Panc1 (cell line): ENCODE measurements around the gene MYO1H. TPM values are rescaled to one million over a fixed set of nuclear protein-coding genes. Genes with fewer than 3 reads are reported as not detected.

ENCODE experiments used
- ATAC-seq: fragments of 200-7000 bp; cut with Tn5 transposase; 2 replicates; pipeline ENCODE4 v1.9.1; 2020; ENCODE audit warnings: mild to moderate bottlenecking, moderate library complexity
- BruUV-seq: library from RNA; stranded (reverse); fragments of 400-500 nt; replicated peaks from 2 replicates; lab custom pipeline; 2021; lab: Mats Ljungman, UMichigan
- CTCF ChIA-PET: fragments of 300-600 bp; sonication (Branson Sonifier 250); formaldehyde crosslinking; loops from one replicate; lab custom pipeline; 2022; ENCODE audit warnings: antibody characterized with exemption; lab: Charles Lee
- POLR2A ChIA-PET: fragments of 300-600 bp; sonication (Branson Sonifier 250); formaldehyde crosslinking; loops from one replicate; lab custom pipeline; 2022; ENCODE audit warnings: antibody characterized with exemption; lab: Charles Lee
- DNase-seq: peaks from one replicate; pipeline ENCODE4 v3.0.0-alpha.2; 2010; ENCODE audit warnings: low read depth, low spot score
- H3K27ac ChIP-seq: 2 replicates; pipeline ENCODE4 v1.5.1; 2011; ENCODE audit warnings: mild to moderate bottlenecking, low read length, inconsistent platforms
- H3K27me3 ChIP-seq: fragments of 200-500 bp; sonication (Bioruptor generic); 2 replicates; pipeline ENCODE4 v1.6.0; 2014; ENCODE audit warnings: low read length, inconsistent platforms; ENCODE audit not compliant: control insufficient read depth, insufficient read depth
- H3K36me3 ChIP-seq: fragments of 200-500 bp; sonication (Bioruptor generic); 2 replicates; pipeline ENCODE4 v1.5.1; 2014; ENCODE audit warnings: inconsistent platforms, mild to moderate bottlenecking, low read length, moderate library complexity; ENCODE audit not compliant: control insufficient read depth, insufficient read depth
- H3K4me1 ChIP-seq: 2 replicates; pipeline ENCODE4 v1.5.1; 2011; ENCODE audit warnings: inconsistent platforms, mild to moderate bottlenecking, low read length, moderate library complexity; ENCODE audit not compliant: control insufficient read depth, insufficient read depth
- H3K4me3 ChIP-seq, 2 experiments: 2 replicates each; pipeline ENCODE4 v1.5.1; 2011 to 2012; ENCODE audit warnings: low read depth in 2 of 2, low read length in 2 of 2, mild to moderate bottlenecking in 2 of 2, inconsistent platforms in 1 of 2, moderate library complexity in 1 of 2
- H3K9me3 ChIP-seq: fragments of 200-500 bp; sonication (Bioruptor generic); 2 replicates; pipeline ENCODE4 v1.5.1; 2014; ENCODE audit warnings: low read depth, mild to moderate bottlenecking, inconsistent platforms, low read length, moderate library complexity; ENCODE audit not compliant: control insufficient read depth, insufficient read depth
- CTCF ChIP-seq: fragments of 450-650 bp; IDR thresholded peaks from 2 replicates; pipeline ENCODE4 v1.5.1; 2017; ENCODE audit warnings: mild to moderate bottlenecking
- POLR2AphosphoS5 ChIP-seq: IDR thresholded peaks from 2 replicates; pipeline ENCODE4 v1.6.1; 2012; ENCODE audit warnings: mild to moderate bottlenecking, low read depth, low read length, moderate library complexity
- REST ChIP-seq, 2 experiments: IDR thresholded peaks; 2 replicates each; pipeline ENCODE4 v1.6.1; 2011 to 2012; ENCODE audit warnings: low read depth in 2 of 2, control low read depth in 1 of 2, low read length in 1 of 2, mild to moderate bottlenecking in 1 of 2, moderate library complexity in 1 of 2; ENCODE audit not compliant: insufficient read depth in 1 of 2
- SIN3A ChIP-seq: IDR thresholded peaks from 2 replicates; pipeline ENCODE4 v1.6.1; 2012; ENCODE audit warnings: low read depth, mild to moderate bottlenecking, low read length, moderate library complexity, borderline replicate concordance; ENCODE audit not compliant: insufficient read depth
- TCF7L2 ChIP-seq: IDR thresholded peaks from 2 replicates; pipeline ENCODE4 v1.6.1; 2011; ENCODE audit warnings: mild to moderate bottlenecking, low read depth, low read length, inconsistent platforms
- in situ Hi-C: cut with HindIII; loops from 2 replicates; pipeline ENCODE4 v1.10.0; 2016; ENCODE audit warnings: low sequenced_read_pairs, low pct_unique_long_range_greater_than_20kb
- intact Hi-C: fragments of 100-400 bp; cut with micrococcal nuclease; formaldehyde crosslinking; loops from one replicate; pipeline ENCODE4 v1.10.0; 2022; ENCODE audit not compliant: unreplicated experiment
- total RNA-seq: library from RNA; stranded (reverse); gene quantifications from one replicate; pipeline ENCODE4 v1.2.1, GENCODE V29; 2021; ENCODE audit not compliant: unreplicated experiment

The MYO1H gene
- total RNA-seq, 1 experiment from 2014 or later: not detected

DNA sequence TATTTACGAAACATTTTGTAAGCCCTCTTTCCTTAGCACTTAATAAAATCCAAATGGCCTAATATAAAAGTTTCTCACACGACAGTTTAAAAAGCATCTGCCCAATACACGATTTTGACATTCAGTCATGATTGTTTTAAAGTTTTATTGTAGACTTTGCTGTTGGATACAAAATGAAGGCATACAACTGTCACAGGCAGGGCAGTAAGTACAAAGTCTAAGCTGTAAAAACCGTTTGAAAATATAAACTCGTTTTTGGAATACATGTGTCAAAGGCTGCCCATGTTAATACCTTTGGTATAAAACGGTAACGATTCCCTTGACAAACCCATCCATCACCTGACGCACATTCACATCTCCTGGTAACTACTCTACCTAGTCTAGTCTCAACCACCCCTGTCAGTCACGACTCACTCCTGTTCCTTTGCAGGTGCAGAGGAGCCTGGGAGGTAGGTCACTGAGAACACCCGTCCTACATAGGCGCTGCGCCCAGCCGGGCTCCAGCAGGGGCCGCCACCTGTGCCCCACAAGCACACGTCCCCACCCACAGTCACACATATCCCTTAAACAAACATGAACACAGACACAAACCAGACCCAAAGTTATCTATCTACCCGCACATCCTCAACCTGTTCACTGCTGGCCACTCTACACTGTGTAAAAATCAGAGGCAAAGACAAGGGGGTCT is 102.3 kb downstream of the MYO1H start:
- ATAC-seq (peak; percentile 79), DNase-seq (no peak)
- Histone ChIP-seq H3K4me1 (no peaks in the 10 kb centered on the region), H3K27me3 (no peaks in the 10 kb centered on the region), H3K4me3 (no peak overlapping the region), H3K36me3 (peaks cover 5% of the 10 kb centered on the region; the same call in 1 of the 2 replicates), H3K9me3 (no peaks in the 10 kb centered on the region), H3K27ac (no peak overlapping the region)
- no TSS peak for BruUV-seq
- in situ Hi-C loops (no loop called here), intact Hi-C loops (no loop called here)
- ChIA-PET CTCF (interaction anchor here (1.0 kb wide), 1 partner anchor 22 kb away, joined by 4 read pairs; no protein-coding TSS in a partner anchor), POLR2A (no interaction called here)
- peak; percentile 65 for TF ChIP-seq CTCF
- TF ChIP-seq TCF7L2: no peak

GRCh38 chr12:109450980-109451379 is 103.3 kb downstream of the MYO1H start:
- Histone ChIP-seq H3K4me3 (no peak overlapping the region), H3K27me3 (no peaks in the 10 kb centered on the region), H3K36me3 (peaks cover 8% of the 10 kb centered on the region; the same call in 1 of the 2 replicates), H3K9me3 (no peaks in the 10 kb centered on the region), H3K4me1 (no peaks in the 10 kb centered on the region), H3K27ac (no peak overlapping the region)
- intact Hi-C loops: no loop called here
- no peak for TF ChIP-seq TCF7L2
- TF ChIP-seq CTCF: no peak
- no peak for TF ChIP-seq REST (IDR thresholded peaks at IDR 0.05; ENCODE audit: insufficient read depth in 1 of 2, low read depth in 2 of 2, low read length in 1 of 2)
- TF ChIP-seq SIN3A: no peak
- TF ChIP-seq POLR2AphosphoS5: no peak
- no peak for DNase-seq
- in situ Hi-C loops: no loop called here
- POLR2A ChIA-PET: no interaction called here
- no peak for ATAC-seq
- no TSS peak for BruUV-seq
- CTCF ChIA-PET: interaction anchor here (1.0 kb wide), 1 partner anchor 23 kb away, joined by 4 read pairs; no protein-coding TSS in a partner anchor
